ENCODE measurements around the gene TLR7. TPM values are rescaled to one million over a fixed set of nuclear protein-coding genes. Genes with fewer than 3 reads are reported as not detected.

The TLR7 gene
- total RNA-seq, 3 donors from 2014 or later (not counting 1 experiment from before 2014, with no cell fraction given): 0.14 to 0.73 (median 0.55) TPM

GRCh38 chrX:12877386-12877785 lies 10.5 kb downstream of the TLR7 start:
- Histone ChIP-seq H3K36me3 (ENCODE audit: control insufficient read depth, insufficient read depth, low read length) (no peaks in the 10 kb centered on the region), H3K4me3 (ENCODE audit: low read length) (no peak overlapping the region), H3K4me1 (ENCODE audit: control insufficient read depth, insufficient read depth, low read length) (no peaks in the 10 kb centered on the region), H3K27ac (ENCODE audit: low read length) (no peak overlapping the region), H3K27me3 (ENCODE audit: control insufficient read depth, insufficient read depth, low read length) (no peaks in the 10 kb centered on the region), H3K9me3 (ENCODE audit: control insufficient read depth, insufficient read depth, low read length) (no peaks in the 10 kb centered on the region)
- intact Hi-C loops (cut with micrococcal nuclease): no loop called here
- 74% methylated on average over 7 of the region's 8 CpGs for WGBS (ENCODE audit: insufficient coverage)
- no peaks in the 10 kb centered on the region for H3K9me3 Mint-ChIP-seq
- no peak overlapping the region for H3K4me3 Mint-ChIP-seq
- no peaks in the 10 kb centered on the region for H3K4me1 Mint-ChIP-seq
- no peak for TF ChIP-seq CTCF (IDR thresholded peaks at IDR 0.05)
- ATAC-seq (no peak), DNase-seq (no peak)
- H3K27ac Mint-ChIP-seq: no peak overlapping the region
- peaks cover 2 to 6% of the 10 kb centered on the region in 2 donors for H3K27me3 Mint-ChIP-seq (ENCODE audit: low read depth in 2 of 2)
- H3K36me3 Mint-ChIP-seq: no peaks in the 10 kb centered on the region

- Histone ChIP-seq H3K4me3 (ENCODE audit: low read length) (no peak overlapping the region), H3K4me1 (ENCODE audit: control insufficient read depth, insufficient read depth, low read length) (no peaks in the 10 kb centered on the region), H3K9me3 (ENCODE audit: control insufficient read depth, insufficient read depth, low read length) (no peaks in the 10 kb centered on the region), H3K27me3 (ENCODE audit: control insufficient read depth, insufficient read depth, low read length) (no peaks in the 10 kb centered on the region), H3K27ac (ENCODE audit: low read length) (no peak overlapping the region), H3K36me3 (ENCODE audit: control insufficient read depth, insufficient read depth, low read length) (no peaks in the 10 kb centered on the region)
- no peak for DNase-seq
- no peak overlapping the region for H3K4me3 Mint-ChIP-seq
- intact Hi-C loops (cut with micrococcal nuclease): no loop called here
- no peak overlapping the region for H3K27ac Mint-ChIP-seq
- H3K27me3 Mint-ChIP-seq (ENCODE audit: low read depth in 2 of 2): peaks cover 0 to 2% of the 10 kb centered on the region in 2 donors
- WGBS (ENCODE audit: insufficient coverage): no CpG with 5 or more reads among the region's 1 CpG
- H3K36me3 Mint-ChIP-seq: no peaks in the 10 kb centered on the region
- no peaks in the 10 kb centered on the region for H3K9me3 Mint-ChIP-seq
- no peak for ATAC-seq
- TF ChIP-seq CTCF (IDR thresholded peaks at IDR 0.05): no peak
- no peaks in the 10 kb centered on the region for H3K4me1 Mint-ChIP-seq
Measured at GRCh38 chrX:12878536-12878935, 11.7 kb downstream of the TLR7 start.

- Histone ChIP-seq H3K27ac (ENCODE audit: low read length) (no peak overlapping the region), H3K4me1 (ENCODE audit: control insufficient read depth, insufficient read depth, low read length) (no peaks in the 10 kb centered on the region), H3K27me3 (ENCODE audit: control insufficient read depth, insufficient read depth, low read length) (no peaks in the 10 kb centered on the region), H3K36me3 (ENCODE audit: control insufficient read depth, insufficient read depth, low read length) (no peaks in the 10 kb centered on the region), H3K4me3 (ENCODE audit: low read length) (no peak overlapping the region), H3K9me3 (ENCODE audit: control insufficient read depth, insufficient read depth, low read length) (no peaks in the 10 kb centered on the region)
- DNase-seq (no peak), ATAC-seq (no peak)
- Mint-ChIP-seq H3K9me3 (no peaks in the 10 kb centered on the region), H3K36me3 (no peaks in the 10 kb centered on the region), H3K4me1 (no peaks in the 10 kb centered on the region), H3K27me3 (ENCODE audit: low read depth in 2 of 2) (peaks cover 2 to 12% of the 10 kb centered on the region in 2 donors), H3K27ac (no peak overlapping the region), H3K4me3 (no peak overlapping the region)
- intact Hi-C loops (cut with micrococcal nuclease): no loop called here
- 54% methylated on average over 2 of the region's 2 CpGs for WGBS (ENCODE audit: insufficient coverage)
- TF ChIP-seq CTCF (IDR thresholded peaks at IDR 0.05): no peak
Measured at GRCh38 chrX:12881914-12882313, 15.0 kb downstream of the TLR7 start.

- H3K36me3 ChIP-seq (ENCODE audit: control insufficient read depth, insufficient read depth, low read length): no peaks in the 10 kb centered on the region
- ATAC-seq (no peak), DNase-seq (no peak)
- H3K4me3 ChIP-seq (ENCODE audit: low read length): no peak overlapping the region
- peaks cover 9% of the 10 kb centered on the region in 2 donors for H3K4me1 Mint-ChIP-seq
- 65% methylated on average over 5 of the region's 5 CpGs for WGBS (ENCODE audit: insufficient coverage)
- peaks cover 3% of the 10 kb centered on the region for H3K4me1 ChIP-seq (ENCODE audit: control insufficient read depth, insufficient read depth, low read length)
- H3K27ac ChIP-seq (ENCODE audit: low read length): no peak overlapping the region
- TF ChIP-seq CTCF (IDR thresholded peaks at IDR 0.05): no peak
- H3K27me3 ChIP-seq (ENCODE audit: control insufficient read depth, insufficient read depth, low read length): no peaks in the 10 kb centered on the region
- H3K27ac Mint-ChIP-seq: no peak overlapping the region
- H3K4me3 Mint-ChIP-seq: no peak overlapping the region
- peaks cover 0 to 12% of the 10 kb centered on the region in 2 donors for H3K27me3 Mint-ChIP-seq (ENCODE audit: low read depth in 2 of 2)
- H3K9me3 ChIP-seq (ENCODE audit: control insufficient read depth, insufficient read depth, low read length): no peaks in the 10 kb centered on the region
- H3K9me3 Mint-ChIP-seq: no peaks in the 10 kb centered on the region
- intact Hi-C loops (cut with micrococcal nuclease): no loop called here
- H3K36me3 Mint-ChIP-seq: no peaks in the 10 kb centered on the region
Measured at GRCh38 chrX:12885508-12885907, 18.6 kb downstream of the TLR7 start.

Measured in natural killer cell (primary cell).